G401.6 (cell line): ENCODE measurements around the gene EPHA1.
A peak's percentile ranks its signal among the peaks of the same experiment; 100 is the strongest.
"Not testable (repeated sequence)": the region's sequence is repeated elsewhere in the genome, so short reads cannot be mapped to it uniquely, and the experiment has no call there.

Source experiments
- FAIRE-seq: peaks from 2 replicates; lab custom pipeline; 2012; peaks lifted over from hg19 to GRCh38; lab: Jason Lieb, UNC

EPHA1 gene

GRCh38 chr7:143429770-143430698, 21.4 kb upstream of the EPHA1 start:
- no peak for FAIRE-seq

- no peak for FAIRE-seq
Measured at GRCh38 chr7:143426479-143427142, 18.0 kb upstream of the EPHA1 start.

GRCh38 chr7:143424476-143424875, 15.8 kb upstream of the EPHA1 start:
- not testable (repeated sequence) for FAIRE-seq

- FAIRE-seq: no peak
Measured at GRCh38 chr7:143422033-143422432, 13.4 kb upstream of the EPHA1 start.

GRCh38 chr7:143420624-143421023, 12.0 kb upstream of the EPHA1 start:
- FAIRE-seq: not testable (repeated sequence)

- FAIRE-seq: no peak
Measured at GRCh38 chr7:143419880-143420279, 11.2 kb upstream of the EPHA1 start.

GRCh38 chr7:143418681-143419458, 10.2 kb upstream of the EPHA1 start:
- FAIRE-seq: no peak

- no peak for FAIRE-seq
Measured at GRCh38 chr7:143417734-143418383, 9.2 kb upstream of the EPHA1 start.

- peak; percentile 88 for FAIRE-seq
Measured at GRCh38 chr7:143416565-143417149, 8.0 kb upstream of the EPHA1 start.

- FAIRE-seq: no peak
Measured at GRCh38 chr7:143415742-143416397, 7.2 kb upstream of the EPHA1 start.

- FAIRE-seq: not testable (repeated sequence)
Measured at GRCh38 chr7:143415209-143415608, 6.6 kb upstream of the EPHA1 start.

- no peak for FAIRE-seq
Measured at GRCh38 chr7:143413123-143413522, 4.5 kb upstream of the EPHA1 start.

- FAIRE-seq: no peak
Measured at GRCh38 chr7:143411976-143412708, 3.5 kb upstream of the EPHA1 start.

GRCh38 chr7:143410521-143411004, 1.9 kb upstream of the EPHA1 start:
- no peak for FAIRE-seq

- no peak for FAIRE-seq
Measured at GRCh38 chr7:143408252-143408685, 387 bp downstream of the EPHA1 start.

- no peak for FAIRE-seq
Measured at GRCh38 chr7:143407287-143408251, 1.1 kb downstream of the EPHA1 start.

- no peak for FAIRE-seq
Measured at GRCh38 chr7:143406002-143406357, 2.7 kb downstream of the EPHA1 start.

GRCh38 chr7:143405173-143406001, 3.3 kb downstream of the EPHA1 start:
- no peak for FAIRE-seq
